MM.1S (cell line): ENCODE measurements around the gene RBM42.

Source experiments
- CTCF ChIP-seq: fragments of 300-600 bp; sonication (generic); IDR thresholded peaks from 2 replicates; pipeline ENCODE4 v1.5.1; 2016; ENCODE audit warnings: antibody characterized with exemption, low read length, mixed read lengths
- EZH2 ChIP-seq: fragments of 300-600 bp; sonication (generic); optimal IDR thresholded peaks from 2 replicates; pipeline ENCODE3; 2017; ENCODE audit warnings: low read depth, mild to moderate bottlenecking, antibody characterized with exemption, low read length, mixed read lengths
- EZH2phosphoT487 ChIP-seq: fragments of 300-600 bp; sonication (generic); IDR thresholded peaks from 2 replicates; pipeline ENCODE4 v1.6.1; 2018; ENCODE audit warnings: antibody characterized with exemption, low read length

- TF ChIP-seq EZH2phosphoT487 (no peak), CTCF (no peak), EZH2 (no peak)
Observed at GRCh38 chr19:35673121-35673804, 44.4 kb downstream of the RBM42 start.
